CD4-positive, alpha-beta memory T cell (primary cell): ENCODE measurements around the gene AP2A2. TPM values are rescaled to one million over a fixed set of nuclear protein-coding genes. Genes with fewer than 3 reads are reported as not detected.

Experiments used
- CTCF ChIA-PET: fragments of 350-600 bp; sonication (Branson Sonifier 250); formaldehyde crosslinking; loops from one replicate; lab custom pipeline; 2021; ENCODE audit warnings: inconsistent platforms; ENCODE audit not compliant: partially characterized antibody; lab: Charles Lee
- POLR2A ChIA-PET: fragments of 350-600 bp; sonication (Branson Sonifier 250); formaldehyde crosslinking; loops from one replicate; lab custom pipeline; 2021; ENCODE audit not compliant: partially characterized antibody; lab: Charles Lee
- DNase-seq, 5 donors: peaks; one replicate each; pipeline versions ENCODE4 v3.0.0 to v3.0.0-alpha.2; 2020 to 2022; ENCODE audit warnings: mixed read lengths in 1 of 5
- H3K27ac ChIP-seq: one replicate; pipeline ENCODE4 v1.7.0; 2013; ENCODE audit warnings: low read depth, low read length
- H3K27me3 ChIP-seq: 2 replicates; pipeline ENCODE4 v1.7.0; 2013; ENCODE audit warnings: mild to moderate bottlenecking, low read length, moderate library complexity; ENCODE audit not compliant: insufficient read depth
- H3K36me3 ChIP-seq: 2 replicates; pipeline ENCODE4 v1.7.0; 2013; ENCODE audit warnings: mild to moderate bottlenecking, low read length, moderate library complexity; ENCODE audit not compliant: insufficient read depth
- H3K4me1 ChIP-seq: 2 replicates; pipeline ENCODE4 v1.7.0; 2013; ENCODE audit warnings: mild to moderate bottlenecking, low read length, moderate library complexity; ENCODE audit not compliant: insufficient read depth
- H3K4me3 ChIP-seq, 2 donors: one replicate each; pipeline ENCODE4 v1.7.0; 2013; ENCODE audit warnings: low read length in 2 of 2, mild to moderate bottlenecking in 1 of 2
- H3K9me3 ChIP-seq, 2 donors: one replicate each; pipeline ENCODE4 v1.7.0; 2013; ENCODE audit warnings: low read length in 2 of 2, control low read depth in 1 of 2; ENCODE audit not compliant: control insufficient read depth in 1 of 2
- H3K27ac Mint-ChIP-seq, 7 donors: one replicate each; pipeline ENCODE4 v1.8.0; 2020 to 2021; ENCODE audit warnings: mixed read lengths in 7 of 7, mild to moderate bottlenecking in 6 of 7, inconsistent platforms in 3 of 7, moderate library complexity in 3 of 7
- H3K27me3 Mint-ChIP-seq, 2 donors: one replicate each; pipeline ENCODE4 v1.8.0; 2020 to 2021; ENCODE audit warnings: mixed read lengths in 2 of 2
- H3K36me3 Mint-ChIP-seq, 2 donors: one replicate each; pipeline ENCODE4 v1.8.0; 2020 to 2021; ENCODE audit warnings: mixed read lengths in 2 of 2, inconsistent platforms in 1 of 2, mild to moderate bottlenecking in 1 of 2
- H3K4me1 Mint-ChIP-seq, 4 donors: one replicate each; pipeline ENCODE4 v1.8.0; 2020 to 2021; ENCODE audit warnings: mixed read lengths in 4 of 4, mild to moderate bottlenecking in 1 of 4
- H3K4me3 Mint-ChIP-seq, 8 donors: one replicate each; pipeline ENCODE4 v1.8.0; 2020 to 2021; ENCODE audit warnings: mixed read lengths in 8 of 8, mild to moderate bottlenecking in 7 of 8, moderate library complexity in 6 of 8, inconsistent platforms in 3 of 8
- H3K9me3 Mint-ChIP-seq, 8 donors: one replicate each; pipeline ENCODE4 v1.8.0; 2020 to 2021; ENCODE audit warnings: mixed read lengths in 8 of 8, mild to moderate bottlenecking in 5 of 8, inconsistent platforms in 3 of 8, moderate library complexity in 1 of 8
- intact Hi-C: fragments of 100-400 bp; cut with micrococcal nuclease; formaldehyde crosslinking; loops from one replicate; pipeline ENCODE4 v1.15.1; 2023
- polyA plus RNA-seq, 2 donors: library from polyadenylated mRNA; unstranded; fragments of 300-500 nt; fragmentation: Illumina TruSeq; gene quantifications; one replicate each; pipeline ENCODE4 v1.2.3, GENCODE V29; 2021
- total RNA-seq, 2 experiments: library from RNA; stranded (reverse); gene quantifications; one replicate each; pipeline ENCODE4 v1.2.3, GENCODE V29; 2021

The AP2A2 gene
- total and polyA plus RNA-seq, 4 experiments from 2014 or later = 5.1 to 87.4 (median 47.9) TPM

GRCh38 chr11:899724-900123 lies 25.9 kb upstream of the AP2A2 start:
- intact Hi-C loops = no loop called here
- no peak overlapping the region for H3K27ac Mint-ChIP-seq
- Histone ChIP-seq H3K36me3 (peaks cover 46% of the 10 kb centered on the region), H3K4me3 (no peak overlapping the region), H3K27ac (no peak overlapping the region), H3K4me1 (no peaks in the 10 kb centered on the region), H3K27me3 (no peaks in the 10 kb centered on the region), H3K9me3 (no peaks in the 10 kb centered on the region)
- H3K4me1 Mint-ChIP-seq = peaks cover 0 to 8% (median 3%) of the 10 kb centered on the region in 4 donors
- no peaks in the 10 kb centered on the region for H3K27me3 Mint-ChIP-seq
- no peaks in the 10 kb centered on the region for H3K9me3 Mint-ChIP-seq
- CTCF ChIA-PET = interaction anchor here (0.6 kb wide), 1 partner anchor 16 kb away, joined by 3 read pairs; no protein-coding TSS in a partner anchor
- POLR2A ChIA-PET = no interaction called here
- H3K36me3 Mint-ChIP-seq = peaks cover 20 to 36% of the 10 kb centered on the region in 2 donors
- DNase-seq = peak in 1 of 5 donors; percentile 32
- no peak overlapping the region for H3K4me3 Mint-ChIP-seq

GRCh38 chr11:900545-900944 lies 25.1 kb upstream of the AP2A2 start:
- Histone ChIP-seq H3K9me3 (no peaks in the 10 kb centered on the region), H3K27me3 (no peaks in the 10 kb centered on the region), H3K4me1 (no peaks in the 10 kb centered on the region), H3K4me3 (no peak overlapping the region), H3K27ac (no peak overlapping the region), H3K36me3 (peaks cover 46% of the 10 kb centered on the region)
- H3K4me3 Mint-ChIP-seq = no peak overlapping the region
- intact Hi-C loops = no loop called here
- H3K27ac Mint-ChIP-seq = no peak overlapping the region
- H3K36me3 Mint-ChIP-seq = peaks cover 21 to 36% of the 10 kb centered on the region in 2 donors
- DNase-seq = peak in 1 of 5 donors; percentile 5
- CTCF ChIA-PET = no interaction called here
- no peaks in the 10 kb centered on the region for H3K9me3 Mint-ChIP-seq
- H3K4me1 Mint-ChIP-seq = peaks cover 0 to 8% (median 3%) of the 10 kb centered on the region in 4 donors
- POLR2A ChIA-PET = no interaction called here
- no peaks in the 10 kb centered on the region for H3K27me3 Mint-ChIP-seq

- H3K36me3 ChIP-seq = peaks cover 46% of the 10 kb centered on the region
- H3K4me1 ChIP-seq = no peaks in the 10 kb centered on the region
- CTCF ChIA-PET = no interaction called here
- H3K27me3 Mint-ChIP-seq = no peaks in the 10 kb centered on the region
- POLR2A ChIA-PET = no interaction called here
- H3K27me3 ChIP-seq = no peaks in the 10 kb centered on the region
- peaks cover 0 to 10% (median 4%) of the 10 kb centered on the region in 4 donors for H3K4me1 Mint-ChIP-seq
- intact Hi-C loops = no loop called here
- H3K27ac Mint-ChIP-seq = no peak overlapping the region
- no peak overlapping the region for H3K27ac ChIP-seq
- H3K9me3 Mint-ChIP-seq = no peaks in the 10 kb centered on the region
- H3K4me3 Mint-ChIP-seq = no peak overlapping the region
- H3K9me3 ChIP-seq = no peaks in the 10 kb centered on the region
- DNase-seq = peak in 1 of 5 donors; percentile 31
- H3K4me3 ChIP-seq = no peak overlapping the region
- peaks cover 23 to 36% of the 10 kb centered on the region in 2 donors for H3K36me3 Mint-ChIP-seq
Observed at GRCh38 chr11:901452-902061, 24.1 kb upstream of the AP2A2 start.

- intact Hi-C loops = no loop called here
- peak overlapping the region in 1 of 7 donors; percentile 30 for H3K27ac Mint-ChIP-seq
- POLR2A ChIA-PET = no interaction called here
- H3K4me1 Mint-ChIP-seq = peaks cover 5 to 20% (median 11%) of the 10 kb centered on the region in 4 donors
- H3K36me3 Mint-ChIP-seq = peaks cover 23 to 34% of the 10 kb centered on the region in 2 donors
- Histone ChIP-seq H3K27ac (no peak overlapping the region), H3K4me3 (no peak overlapping the region), H3K36me3 (peaks cover 44% of the 10 kb centered on the region), H3K27me3 (no peaks in the 10 kb centered on the region), H3K4me1 (peaks cover 7% of the 10 kb centered on the region), H3K9me3 (no peaks in the 10 kb centered on the region)
- no peaks in the 10 kb centered on the region for H3K27me3 Mint-ChIP-seq
- no peaks in the 10 kb centered on the region for H3K9me3 Mint-ChIP-seq
- DNase-seq = no peak
- no peak overlapping the region for H3K4me3 Mint-ChIP-seq
- CTCF ChIA-PET = no interaction called here
Observed at GRCh38 chr11:904380-904779, 21.3 kb upstream of the AP2A2 start.

GRCh38 chr11:905952-906351 lies 19.7 kb upstream of the AP2A2 start:
- Histone ChIP-seq H3K36me3 (peaks cover 28% of the 10 kb centered on the region), H3K4me3 (no peak overlapping the region), H3K4me1 (peaks cover 16% of the 10 kb centered on the region), H3K27me3 (no peaks in the 10 kb centered on the region), H3K27ac (no peak overlapping the region), H3K9me3 (no peaks in the 10 kb centered on the region)
- Mint-ChIP-seq H3K36me3 (peaks cover 19 to 29% of the 10 kb centered on the region in 2 donors), H3K4me3 (no peak overlapping the region), H3K27ac (no peak overlapping the region), H3K4me1 (peaks cover 5 to 30% (median 13%) of the 10 kb centered on the region in 4 donors), H3K9me3 (no peaks in the 10 kb centered on the region), H3K27me3 (no peaks in the 10 kb centered on the region)
- intact Hi-C loops = no loop called here
- DNase-seq = no peak
- ChIA-PET CTCF (no interaction called here), POLR2A (no interaction called here)

GRCh38 chr11:907668-908067 lies 18.0 kb upstream of the AP2A2 start:
- H3K4me3 ChIP-seq = no peak overlapping the region
- H3K36me3 Mint-ChIP-seq = peaks cover 13 to 18% of the 10 kb centered on the region in 2 donors
- H3K36me3 ChIP-seq = peaks cover 14% of the 10 kb centered on the region
- no peaks in the 10 kb centered on the region for H3K9me3 ChIP-seq
- ChIA-PET CTCF (no interaction called here), POLR2A (no interaction called here)
- intact Hi-C loops = no loop called here
- no peaks in the 10 kb centered on the region for H3K27me3 Mint-ChIP-seq
- peaks cover 8 to 35% (median 17%) of the 10 kb centered on the region in 4 donors for H3K4me1 Mint-ChIP-seq
- no peaks in the 10 kb centered on the region for H3K27me3 ChIP-seq
- H3K9me3 Mint-ChIP-seq = peaks cover 0 to 1% (median 0%) of the 10 kb centered on the region in 8 donors
- peak overlapping the region in 2 of 7 donors; percentile 21 to 22 for H3K27ac Mint-ChIP-seq
- H3K27ac ChIP-seq = no peak overlapping the region
- DNase-seq = peak in 1 of 5 donors; percentile 3
- peak overlapping the region in 3 of 8 donors; percentile 47 to 60 (median 52) for H3K4me3 Mint-ChIP-seq
- peaks cover 21% of the 10 kb centered on the region for H3K4me1 ChIP-seq

GRCh38 chr11:908273-908672 lies 17.4 kb upstream of the AP2A2 start:
- Mint-ChIP-seq H3K36me3 (peaks cover 8 to 15% of the 10 kb centered on the region in 2 donors), H3K9me3 (peaks cover 0 to 1% (median 0%) of the 10 kb centered on the region in 8 donors), H3K27ac (peak overlapping the region in 1 of 7 donors; percentile 21), H3K4me1 (peaks cover 8 to 35% (median 17%) of the 10 kb centered on the region in 4 donors), H3K27me3 (no peaks in the 10 kb centered on the region), H3K4me3 (peak overlapping the region in 5 of 8 donors; percentile 28 to 60 (median 52))
- CTCF ChIA-PET = no interaction called here
- H3K27me3 ChIP-seq = no peaks in the 10 kb centered on the region
- DNase-seq = peak in 1 of 5 donors; percentile 25
- peaks cover 9% of the 10 kb centered on the region for H3K36me3 ChIP-seq
- intact Hi-C loops = no loop called here
- peaks cover 21% of the 10 kb centered on the region for H3K4me1 ChIP-seq
- no peak overlapping the region for H3K27ac ChIP-seq
- no peak overlapping the region for H3K4me3 ChIP-seq
- H3K9me3 ChIP-seq = no peaks in the 10 kb centered on the region
- POLR2A ChIA-PET = no interaction called here
